H1 (cell line): ENCODE results near the gene IGSF1. TPM values are rescaled to one million over a fixed set of nuclear protein-coding genes. Genes with fewer than 3 reads are reported as not detected.

Source experiments
- CEBPB ChIP-seq: IDR thresholded peaks from 2 replicates; pipeline ENCODE4 v1.6.1; 2012; ENCODE audit warnings: low read depth, low read length
- KDM4A ChIP-seq: IDR thresholded peaks from one replicate; pipeline ENCODE4 v1.7.1; 2012; ENCODE audit warnings: low read depth, mild to moderate bottlenecking, moderate library complexity, low read length, inconsistent platforms; ENCODE audit not compliant: severe bottlenecking
- RFX5 ChIP-seq: IDR thresholded peaks from 2 replicates; pipeline ENCODE4 v1.6.1; 2011; ENCODE audit warnings: low read depth, low read length, improper control_type of control experiment, borderline replicate concordance
- SP1 ChIP-seq: IDR thresholded peaks from 2 replicates; pipeline ENCODE4 v1.6.1; 2011; ENCODE audit warnings: low read depth, low read length
- SP4 ChIP-seq: IDR thresholded peaks from 2 replicates; pipeline ENCODE4 v1.6.1; 2012; ENCODE audit warnings: low read length, inconsistent platforms
- TEAD4 ChIP-seq: IDR thresholded peaks from 2 replicates; pipeline ENCODE4 v1.6.1; 2012; ENCODE audit warnings: low read depth, low read length, inconsistent platforms, mixed read lengths
- polyA plus RNA-seq, 7 experiments: library from polyadenylated mRNA; depleted of rRNA in 3 of 7; stranded (reverse) in 5 of 7; unstranded in 2 of 7; fragments of >200 nt in 5 of 7; fragments of 200-250 nt in 2 of 7; gene quantifications; 1 replicate in 5 of 7; 2 replicates in 1 of 7; 4 replicates in 1 of 7; pipeline versions ENCODE4 v1.2.1 to v1.2.3, GENCODE V29; 2011 to 2013; ENCODE audit warnings: missing spikeins in 2 of 7, mixed read lengths in 2 of 7
- total RNA-seq: library from RNA; stranded (reverse); fragmentation: NEBNext Ultra II Directional; extraction: Animal tissue kit (Norgen Biotek cat#: 25700); gene quantifications from 2 replicates; pipeline ENCODE4 v1.2.1, GENCODE V29; 2021
- TF ChIP-seq, protein P1 (sequence below): fragments of 300-600 bp; sonication (generic); IDR thresholded peaks from 2 replicates; pipeline ENCODE4 v1.7.1; 2012; ENCODE audit warnings: low read length, moderate library complexity, mild to moderate bottlenecking, inconsistent platforms; ENCODE audit not compliant: insufficient replicate concordance

Gene IGSF1
- total and polyA plus RNA-seq, 2 of the 8 experiments (the other 6 are each of a cell fraction or from before 2014, with no cell fraction given) = 23.1 to 39.9 TPM

DNA sequence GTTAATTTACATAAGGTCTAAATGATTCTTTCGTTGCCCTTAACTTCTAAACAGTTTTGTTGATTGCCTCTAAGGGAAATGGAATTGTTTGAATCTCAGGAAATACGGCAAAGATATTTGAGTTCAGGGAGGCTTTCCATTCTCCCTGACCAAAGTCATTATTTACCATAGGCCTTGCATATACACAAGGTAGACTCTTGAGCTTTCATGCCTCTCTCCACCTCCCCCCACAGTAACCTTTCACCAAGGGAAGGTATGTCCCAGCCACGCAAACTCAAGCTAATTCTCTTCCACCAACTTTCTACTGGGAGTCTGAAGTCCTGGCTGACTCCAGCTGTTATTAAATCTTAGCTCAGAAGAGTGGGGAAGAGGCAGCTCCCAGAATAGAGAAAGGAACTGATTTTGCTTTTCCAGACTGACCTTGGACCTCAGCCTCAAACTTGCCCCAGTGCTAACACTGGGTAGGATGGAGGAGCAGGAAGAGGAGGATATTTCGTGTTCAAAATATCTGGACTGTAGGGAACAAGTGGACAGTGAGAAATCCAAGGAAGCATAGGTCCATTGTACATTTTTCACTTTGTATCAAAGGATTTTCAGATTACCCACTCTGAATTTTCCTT lies 1.4 kb downstream of the IGSF1 start (continued):
- no peak for TF ChIP-seq TEAD4
- no peak for TF ChIP-seq SP1
- TF ChIP-seq SP4 = no peak
- TF ChIP-seq RFX5 = no peak
- no peak for TF ChIP-seq CEBPB
- no peak for TF ChIP-seq KDM4A
- TF ChIP-seq, protein P1, sequence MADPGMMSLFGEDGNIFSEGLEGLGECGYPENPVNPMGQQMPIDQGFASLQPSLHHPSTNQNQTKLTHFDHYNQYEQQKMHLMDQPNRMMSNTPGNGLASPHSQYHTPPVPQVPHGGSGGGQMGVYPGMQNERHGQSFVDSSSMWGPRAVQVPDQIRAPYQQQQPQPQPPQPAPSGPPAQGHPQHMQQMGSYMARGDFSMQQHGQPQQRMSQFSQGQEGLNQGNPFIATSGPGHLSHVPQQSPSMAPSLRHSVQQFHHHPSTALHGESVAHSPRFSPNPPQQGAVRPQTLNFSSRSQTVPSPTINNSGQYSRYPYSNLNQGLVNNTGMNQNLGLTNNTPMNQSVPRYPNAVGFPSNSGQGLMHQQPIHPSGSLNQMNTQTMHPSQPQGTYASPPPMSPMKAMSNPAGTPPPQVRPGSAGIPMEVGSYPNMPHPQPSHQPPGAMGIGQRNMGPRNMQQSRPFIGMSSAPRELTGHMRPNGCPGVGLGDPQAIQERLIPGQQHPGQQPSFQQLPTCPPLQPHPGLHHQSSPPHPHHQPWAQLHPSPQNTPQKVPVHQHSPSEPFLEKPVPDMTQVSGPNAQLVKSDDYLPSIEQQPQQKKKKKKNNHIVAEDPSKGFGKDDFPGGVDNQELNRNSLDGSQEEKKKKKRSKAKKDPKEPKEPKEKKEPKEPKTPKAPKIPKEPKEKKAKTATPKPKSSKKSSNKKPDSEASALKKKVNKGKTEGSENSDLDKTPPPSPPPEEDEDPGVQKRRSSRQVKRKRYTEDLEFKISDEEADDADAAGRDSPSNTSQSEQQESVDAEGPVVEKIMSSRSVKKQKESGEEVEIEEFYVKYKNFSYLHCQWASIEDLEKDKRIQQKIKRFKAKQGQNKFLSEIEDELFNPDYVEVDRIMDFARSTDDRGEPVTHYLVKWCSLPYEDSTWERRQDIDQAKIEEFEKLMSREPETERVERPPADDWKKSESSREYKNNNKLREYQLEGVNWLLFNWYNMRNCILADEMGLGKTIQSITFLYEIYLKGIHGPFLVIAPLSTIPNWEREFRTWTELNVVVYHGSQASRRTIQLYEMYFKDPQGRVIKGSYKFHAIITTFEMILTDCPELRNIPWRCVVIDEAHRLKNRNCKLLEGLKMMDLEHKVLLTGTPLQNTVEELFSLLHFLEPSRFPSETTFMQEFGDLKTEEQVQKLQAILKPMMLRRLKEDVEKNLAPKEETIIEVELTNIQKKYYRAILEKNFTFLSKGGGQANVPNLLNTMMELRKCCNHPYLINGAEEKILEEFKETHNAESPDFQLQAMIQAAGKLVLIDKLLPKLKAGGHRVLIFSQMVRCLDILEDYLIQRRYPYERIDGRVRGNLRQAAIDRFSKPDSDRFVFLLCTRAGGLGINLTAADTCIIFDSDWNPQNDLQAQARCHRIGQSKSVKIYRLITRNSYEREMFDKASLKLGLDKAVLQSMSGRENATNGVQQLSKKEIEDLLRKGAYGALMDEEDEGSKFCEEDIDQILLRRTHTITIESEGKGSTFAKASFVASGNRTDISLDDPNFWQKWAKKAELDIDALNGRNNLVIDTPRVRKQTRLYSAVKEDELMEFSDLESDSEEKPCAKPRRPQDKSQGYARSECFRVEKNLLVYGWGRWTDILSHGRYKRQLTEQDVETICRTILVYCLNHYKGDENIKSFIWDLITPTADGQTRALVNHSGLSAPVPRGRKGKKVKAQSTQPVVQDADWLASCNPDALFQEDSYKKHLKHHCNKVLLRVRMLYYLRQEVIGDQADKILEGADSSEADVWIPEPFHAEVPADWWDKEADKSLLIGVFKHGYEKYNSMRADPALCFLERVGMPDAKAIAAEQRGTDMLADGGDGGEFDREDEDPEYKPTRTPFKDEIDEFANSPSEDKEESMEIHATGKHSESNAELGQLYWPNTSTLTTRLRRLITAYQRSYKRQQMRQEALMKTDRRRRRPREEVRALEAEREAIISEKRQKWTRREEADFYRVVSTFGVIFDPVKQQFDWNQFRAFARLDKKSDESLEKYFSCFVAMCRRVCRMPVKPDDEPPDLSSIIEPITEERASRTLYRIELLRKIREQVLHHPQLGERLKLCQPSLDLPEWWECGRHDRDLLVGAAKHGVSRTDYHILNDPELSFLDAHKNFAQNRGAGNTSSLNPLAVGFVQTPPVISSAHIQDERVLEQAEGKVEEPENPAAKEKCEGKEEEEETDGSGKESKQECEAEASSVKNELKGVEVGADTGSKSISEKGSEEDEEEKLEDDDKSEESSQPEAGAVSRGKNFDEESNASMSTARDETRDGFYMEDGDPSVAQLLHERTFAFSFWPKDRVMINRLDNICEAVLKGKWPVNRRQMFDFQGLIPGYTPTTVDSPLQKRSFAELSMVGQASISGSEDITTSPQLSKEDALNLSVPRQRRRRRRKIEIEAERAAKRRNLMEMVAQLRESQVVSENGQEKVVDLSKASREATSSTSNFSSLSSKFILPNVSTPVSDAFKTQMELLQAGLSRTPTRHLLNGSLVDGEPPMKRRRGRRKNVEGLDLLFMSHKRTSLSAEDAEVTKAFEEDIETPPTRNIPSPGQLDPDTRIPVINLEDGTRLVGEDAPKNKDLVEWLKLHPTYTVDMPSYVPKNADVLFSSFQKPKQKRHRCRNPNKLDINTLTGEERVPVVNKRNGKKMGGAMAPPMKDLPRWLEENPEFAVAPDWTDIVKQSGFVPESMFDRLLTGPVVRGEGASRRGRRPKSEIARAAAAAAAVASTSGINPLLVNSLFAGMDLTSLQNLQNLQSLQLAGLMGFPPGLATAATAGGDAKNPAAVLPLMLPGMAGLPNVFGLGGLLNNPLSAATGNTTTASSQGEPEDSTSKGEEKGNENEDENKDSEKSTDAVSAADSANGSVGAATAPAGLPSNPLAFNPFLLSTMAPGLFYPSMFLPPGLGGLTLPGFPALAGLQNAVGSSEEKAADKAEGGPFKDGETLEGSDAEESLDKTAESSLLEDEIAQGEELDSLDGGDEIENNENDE = no peak
